Measurements from ENCODE around the gene CCDC141. TPM values are rescaled to one million over a fixed set of nuclear protein-coding genes. Genes with fewer than 3 reads are reported as not detected.

The CCDC141 gene
- polyA plus RNA-seq, 4 donors = 0.09 to 1.6 (median 0.33) TPM

- no peak for DNase-seq (ENCODE audit: low read depth in 4 of 4, low spot score in 3 of 4)
These were observed 215.9 kb downstream of the CCDC141 start for GRCh38 chr2:178834086-178834485.

DNA sequence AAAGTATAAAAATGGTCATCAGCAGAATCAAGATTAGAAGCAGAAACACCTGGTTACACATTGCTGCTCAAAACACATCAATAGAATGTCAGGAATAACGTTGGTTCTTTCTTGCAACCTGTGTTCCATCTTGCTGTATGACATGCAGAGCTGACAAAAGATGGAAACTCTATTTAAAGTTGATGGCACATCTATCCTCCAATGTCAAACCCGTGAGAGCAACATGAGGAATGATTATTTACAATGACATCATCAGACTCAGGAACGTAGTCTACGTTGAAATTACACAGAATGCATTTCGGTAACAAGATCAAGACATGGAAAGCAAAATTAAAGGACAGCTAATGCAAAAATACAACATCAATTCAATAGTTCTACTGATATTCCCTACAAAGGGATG is 216.6 kb downstream of the CCDC141 start:
- no peak for DNase-seq (ENCODE audit: low read depth in 4 of 4, low spot score in 3 of 4)

- no peak for DNase-seq (ENCODE audit: low read depth in 4 of 4, low spot score in 3 of 4)
These were observed 219.5 kb downstream of the CCDC141 start for GRCh38 chr2:178830451-178830850.

DNA sequence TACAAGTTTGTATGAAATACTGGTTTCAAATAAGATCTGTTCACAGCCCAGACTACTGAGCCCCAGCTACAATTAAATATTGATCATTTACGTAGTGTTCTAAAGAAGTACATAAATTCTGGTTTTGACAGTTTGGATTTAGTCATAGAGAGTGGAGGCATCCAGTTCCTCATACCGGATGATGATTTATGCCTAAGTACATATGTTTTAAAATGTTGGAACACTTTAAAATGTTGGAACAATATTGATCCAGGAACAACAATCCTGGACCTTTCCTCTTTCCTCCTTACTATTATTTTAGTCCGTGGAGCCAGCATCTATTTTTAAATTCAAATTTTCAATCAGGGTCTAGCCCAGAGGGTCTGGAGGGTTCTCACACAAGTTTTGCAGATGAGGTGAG is 220.0 kb downstream of the CCDC141 start:
- DNase-seq (ENCODE audit: low read depth in 4 of 4, low spot score in 3 of 4) = no peak

- peak in 1 of 4 donors; percentile 5 for DNase-seq (ENCODE audit: low read depth in 4 of 4, low spot score in 3 of 4)
These were observed 220.5 kb downstream of the CCDC141 start for GRCh38 chr2:178829299-178829960.

- DNase-seq (ENCODE audit: low read depth in 4 of 4, low spot score in 3 of 4) = no peak
These were observed 221.5 kb downstream of the CCDC141 start for GRCh38 chr2:178828486-178828881.

DNA sequence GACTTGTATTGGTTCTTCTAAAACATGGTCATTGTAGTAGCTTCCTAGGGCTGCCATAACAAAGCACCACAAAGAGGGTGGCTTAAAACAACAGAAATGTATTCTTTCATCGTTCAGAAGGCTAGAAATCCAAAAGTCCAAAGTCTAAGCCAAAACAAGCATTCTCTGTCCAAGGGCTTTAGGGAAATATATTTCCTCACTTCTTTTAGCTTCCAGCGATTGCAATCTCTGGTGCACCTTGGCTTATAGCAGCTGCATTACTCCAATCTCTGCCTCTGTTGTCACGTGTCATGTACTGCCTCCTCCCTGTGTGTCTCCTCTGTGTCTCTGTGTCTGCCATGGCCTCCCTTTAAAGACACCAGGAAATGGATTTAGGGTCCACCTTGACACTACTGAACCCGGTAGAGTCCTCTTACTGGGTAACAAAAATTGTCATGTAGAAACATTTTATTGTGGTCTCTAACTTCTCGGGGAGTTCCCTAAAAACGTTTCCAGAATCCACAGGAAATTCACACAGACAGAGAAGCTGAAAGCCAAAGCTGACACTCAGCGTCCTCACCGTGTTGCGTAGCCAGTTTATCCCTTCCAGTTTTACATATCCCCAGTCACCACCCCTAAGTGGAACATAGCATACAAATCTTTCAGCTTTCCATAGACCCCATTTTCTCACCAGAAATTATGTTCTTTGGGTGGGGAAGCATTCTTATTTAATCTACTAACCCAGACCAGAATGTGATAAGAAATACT is 222.0 kb downstream of the CCDC141 start:
- no peak for DNase-seq (ENCODE audit: low read depth in 4 of 4, low spot score in 3 of 4)

GRCh38 chr2:178827111-178827510 is 222.8 kb downstream of the CCDC141 start:
- DNase-seq (ENCODE audit: low read depth in 4 of 4, low spot score in 3 of 4) = no peak

DNA sequence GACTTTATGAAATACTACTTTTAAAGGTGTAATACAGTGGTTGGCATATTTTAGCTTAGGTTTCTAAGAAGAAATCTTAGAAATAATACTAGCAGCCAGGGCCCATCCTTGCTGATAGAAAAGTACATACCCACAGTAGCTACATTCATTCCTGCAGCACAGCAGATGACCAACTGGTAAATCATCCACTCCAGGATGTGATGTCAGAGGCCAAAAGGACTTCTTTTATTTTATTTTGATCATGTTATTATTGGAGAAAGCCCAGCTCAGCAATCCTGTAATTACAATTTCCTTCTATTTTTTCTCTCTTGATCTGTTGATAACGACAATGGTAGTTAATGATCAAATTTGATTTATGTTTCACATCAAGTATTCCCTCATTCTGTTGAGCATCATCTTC is 224.8 kb downstream of the CCDC141 start:
- no peak for DNase-seq (ENCODE audit: low read depth in 4 of 4, low spot score in 3 of 4)

DNA sequence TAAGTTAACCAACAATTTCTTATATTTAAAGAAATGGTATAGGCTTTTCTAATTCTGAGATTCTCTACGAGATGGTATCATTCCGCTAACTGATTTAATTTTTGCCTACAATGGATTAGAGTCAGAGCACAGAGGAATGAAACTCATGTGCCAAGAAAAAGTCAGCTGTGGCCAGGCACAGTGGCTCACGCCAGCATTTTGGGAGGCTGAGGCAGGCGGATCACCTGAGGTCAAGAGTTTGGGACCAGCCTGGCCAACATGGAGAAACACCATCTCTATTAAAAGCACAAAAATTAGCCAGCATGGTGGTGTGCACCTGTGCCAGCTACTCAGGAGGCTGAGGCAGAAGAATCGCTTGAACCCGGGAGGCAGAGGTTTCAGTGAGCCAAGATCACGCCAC is 225.8 kb downstream of the CCDC141 start:
- no peak for DNase-seq (ENCODE audit: low read depth in 4 of 4, low spot score in 3 of 4)

- DNase-seq (ENCODE audit: low read depth in 4 of 4, low spot score in 3 of 4) = no peak
These were observed 229.9 kb downstream of the CCDC141 start for GRCh38 chr2:178819992-178820391.

DNA sequence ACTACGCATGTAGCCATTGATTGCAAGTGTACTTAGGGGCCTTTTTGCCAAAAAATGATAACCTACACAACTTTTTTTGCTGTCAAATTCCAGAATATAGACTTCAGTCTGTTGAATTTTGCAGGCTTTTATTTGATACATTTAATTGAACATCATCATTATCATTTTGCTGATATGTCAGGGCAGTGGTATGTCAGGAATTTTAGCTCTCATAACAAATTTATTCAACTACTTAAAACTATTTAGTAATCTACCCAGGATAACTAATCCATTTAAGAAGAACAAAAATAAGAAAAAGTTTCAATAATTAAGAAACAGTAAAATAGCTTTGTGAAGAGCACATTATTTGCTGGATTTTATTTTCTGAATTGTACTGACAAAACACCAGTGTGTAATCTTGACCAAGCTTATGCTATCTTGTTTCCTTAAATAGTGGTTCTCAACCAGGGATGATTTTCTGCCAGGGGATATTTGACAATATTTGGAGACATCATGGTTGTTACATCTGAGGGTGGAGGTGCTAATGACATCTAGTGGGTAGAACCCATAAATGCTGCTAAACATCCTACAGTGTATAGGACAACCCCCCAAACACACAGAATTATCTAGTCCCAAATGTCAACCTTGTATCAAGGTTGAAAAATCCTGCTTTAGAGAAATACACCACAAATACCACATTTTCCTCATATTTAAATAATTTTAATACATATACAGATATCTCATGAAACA is 230.6 kb downstream of the CCDC141 start:
- no peak for DNase-seq (ENCODE audit: low read depth in 4 of 4, low spot score in 3 of 4)

DNA sequence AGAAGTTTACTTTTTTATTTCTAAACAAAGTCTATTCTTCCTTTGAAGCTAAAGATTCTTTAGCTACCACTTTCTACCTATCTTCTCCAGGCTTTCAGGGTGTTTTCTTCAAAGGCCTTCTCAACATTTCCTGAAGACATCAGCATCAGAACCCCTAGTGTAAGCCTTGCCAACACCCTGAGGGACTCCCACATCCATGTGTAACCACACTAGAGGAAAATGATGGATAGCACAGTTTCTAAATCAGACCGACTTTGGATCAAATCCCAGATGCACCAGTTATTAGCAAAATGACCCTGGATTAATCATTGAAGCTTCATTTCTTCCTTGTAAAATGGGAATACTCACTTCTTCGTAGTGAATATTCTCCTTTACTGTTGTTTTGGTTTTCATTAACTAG is 238.0 kb downstream of the CCDC141 start:
- no peak for DNase-seq (ENCODE audit: low read depth in 4 of 4, low spot score in 3 of 4)

- DNase-seq (ENCODE audit: low read depth in 4 of 4, low spot score in 3 of 4) = no peak
These were observed 238.9 kb downstream of the CCDC141 start for GRCh38 chr2:178811045-178811444.

DNA sequence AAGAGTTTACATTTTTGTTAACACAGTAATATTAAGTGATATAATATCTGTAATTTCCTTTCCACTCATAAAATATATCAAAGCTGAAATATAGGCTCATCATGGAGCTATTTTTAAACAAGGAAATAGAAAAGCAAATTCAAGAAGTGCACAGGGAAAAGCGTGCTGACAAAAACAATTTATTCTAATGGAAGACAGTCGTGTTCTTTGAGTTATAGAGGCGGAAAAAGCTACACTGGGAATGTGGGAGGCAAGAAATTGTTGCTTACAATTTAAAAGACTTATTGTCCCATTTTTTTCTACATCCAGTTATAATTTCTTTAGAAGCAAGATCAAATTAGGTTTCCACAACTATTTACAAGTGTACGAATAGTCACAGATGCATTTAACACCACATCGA is 239.5 kb downstream of the CCDC141 start:
- no peak for DNase-seq (ENCODE audit: low read depth in 4 of 4, low spot score in 3 of 4)

DNA sequence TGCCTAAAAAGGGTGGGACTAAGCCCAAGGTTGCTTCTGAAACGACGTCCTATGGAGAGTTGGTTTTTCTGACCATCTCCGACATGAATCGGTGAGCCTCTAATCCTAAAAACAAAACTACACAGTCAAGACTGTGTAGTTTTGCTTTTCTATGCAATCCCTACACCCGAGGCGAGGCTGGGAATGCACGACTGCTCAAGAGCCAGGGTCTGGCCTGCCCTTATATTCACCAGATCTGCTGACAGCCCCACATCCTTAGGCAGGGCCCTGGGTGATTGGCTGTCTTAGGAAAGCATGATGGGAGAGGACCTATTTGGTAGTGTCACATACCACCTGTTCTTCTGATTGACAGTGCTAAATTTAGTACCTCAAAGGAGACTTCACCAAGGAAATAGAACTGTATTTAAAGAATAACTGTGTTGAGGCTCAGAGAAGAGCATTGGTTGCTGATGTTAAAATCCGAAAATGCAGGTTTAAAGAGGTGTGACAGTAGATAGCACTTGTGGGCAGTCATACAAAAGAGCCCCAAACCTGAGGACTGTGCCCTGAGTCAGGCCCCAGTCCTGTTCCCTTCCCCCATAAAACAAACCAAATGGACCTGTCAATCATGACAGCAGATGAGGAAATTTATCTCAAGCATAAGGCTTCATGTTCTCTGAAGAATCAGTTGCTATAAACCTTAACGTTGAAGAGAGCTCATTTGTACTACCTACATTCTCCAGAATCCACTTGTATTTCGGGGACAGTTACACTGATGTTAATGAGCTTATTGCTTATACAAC is 242.5 kb downstream of the CCDC141 start, which contains the start of gene TTN:
Gene TTN, minus strand, starts transcription at position 197 of the 782 bp plus-strand sequence. CDS start 2,781 bp downstream, outside the sequence.
- no peak for DNase-seq (ENCODE audit: low read depth in 4 of 4, low spot score in 3 of 4)

DNA sequence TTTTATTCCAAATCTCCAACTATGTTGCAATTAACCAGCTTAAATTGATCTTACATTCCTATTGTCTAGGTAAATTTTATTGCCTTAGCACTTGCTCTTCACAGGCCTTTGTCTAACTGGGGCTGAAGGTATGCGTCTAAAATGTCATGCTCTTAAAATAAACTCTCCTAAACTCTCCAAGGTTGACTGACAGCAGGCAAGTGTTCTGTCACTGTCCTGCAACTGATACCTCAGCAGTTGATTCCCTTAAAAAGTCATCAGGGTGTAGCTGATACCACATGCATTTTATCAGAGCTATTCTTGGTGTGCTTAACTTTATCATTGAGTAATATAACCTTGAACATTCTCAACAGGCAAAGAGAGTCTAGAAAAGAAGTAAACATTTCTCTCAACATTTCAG is 243.4 kb downstream of the CCDC141 start:
- no peak for DNase-seq (ENCODE audit: low read depth in 4 of 4, low spot score in 3 of 4)

GRCh38 chr2:178805457-178805856 is 244.5 kb downstream of the CCDC141 start:
- DNase-seq (ENCODE audit: low read depth in 4 of 4, low spot score in 3 of 4) = no peak

DNA sequence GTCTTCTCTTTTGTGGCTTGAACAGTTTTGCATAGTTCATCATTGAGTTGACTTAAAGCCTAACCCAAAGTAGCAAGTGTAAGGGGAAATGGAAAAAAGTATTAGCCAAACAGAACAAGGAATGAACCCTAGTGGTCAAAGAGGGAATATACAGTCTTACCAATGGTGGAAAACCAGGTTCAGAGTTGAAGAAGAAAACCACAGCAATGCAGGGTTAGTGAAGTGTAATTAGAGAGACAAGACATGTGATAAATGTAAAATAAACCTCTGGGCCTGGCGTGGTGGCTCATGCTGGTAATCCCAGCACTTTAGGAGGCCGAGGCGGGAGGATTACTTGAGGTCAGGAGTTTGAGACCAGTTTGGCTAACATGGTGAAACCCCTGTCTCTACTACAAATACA is 245.1 kb downstream of the CCDC141 start:
- no peak for DNase-seq (ENCODE audit: low read depth in 4 of 4, low spot score in 3 of 4)

DNA sequence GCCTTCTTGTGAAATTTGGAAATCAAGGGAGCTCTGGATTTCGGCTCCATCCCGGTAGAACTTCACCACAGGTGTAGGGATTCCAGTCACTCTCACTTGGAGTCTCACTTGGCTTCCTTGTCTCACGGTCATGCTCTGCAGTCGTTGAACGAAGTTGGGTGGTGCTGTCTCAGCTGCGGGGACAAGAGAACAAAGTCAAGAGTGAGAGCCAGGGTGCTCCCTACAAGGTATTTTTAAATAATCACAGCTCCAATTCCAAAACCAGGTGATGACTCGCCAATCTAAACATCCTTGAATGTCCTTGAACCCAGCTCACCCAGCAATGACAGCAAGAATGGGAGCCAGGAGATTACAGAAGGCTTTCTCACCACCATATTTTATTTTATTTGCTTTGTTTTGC is 249.4 kb downstream of the CCDC141 start:
- DNase-seq (ENCODE audit: low read depth in 4 of 4, low spot score in 3 of 4) = no peak

GRCh38 chr2:178799305-178799704 is 250.6 kb downstream of the CCDC141 start:
- no peak for DNase-seq (ENCODE audit: low read depth in 4 of 4, low spot score in 3 of 4)
